GM19328 (cell line): ENCODE results near the gene MBLAC1.
A peak's percentile ranks its signal among the peaks of the same experiment; 100 is the strongest.

Source experiments
- ATAC-seq: cut with Tn5 transposase; IDR thresholded peaks from one replicate; pipeline ENCODE4 v1.9.1; 2021; ENCODE audit warnings: mild to moderate bottlenecking, moderate library complexity; ENCODE audit not compliant: unreplicated experiment

MBLAC1 gene

DNA sequence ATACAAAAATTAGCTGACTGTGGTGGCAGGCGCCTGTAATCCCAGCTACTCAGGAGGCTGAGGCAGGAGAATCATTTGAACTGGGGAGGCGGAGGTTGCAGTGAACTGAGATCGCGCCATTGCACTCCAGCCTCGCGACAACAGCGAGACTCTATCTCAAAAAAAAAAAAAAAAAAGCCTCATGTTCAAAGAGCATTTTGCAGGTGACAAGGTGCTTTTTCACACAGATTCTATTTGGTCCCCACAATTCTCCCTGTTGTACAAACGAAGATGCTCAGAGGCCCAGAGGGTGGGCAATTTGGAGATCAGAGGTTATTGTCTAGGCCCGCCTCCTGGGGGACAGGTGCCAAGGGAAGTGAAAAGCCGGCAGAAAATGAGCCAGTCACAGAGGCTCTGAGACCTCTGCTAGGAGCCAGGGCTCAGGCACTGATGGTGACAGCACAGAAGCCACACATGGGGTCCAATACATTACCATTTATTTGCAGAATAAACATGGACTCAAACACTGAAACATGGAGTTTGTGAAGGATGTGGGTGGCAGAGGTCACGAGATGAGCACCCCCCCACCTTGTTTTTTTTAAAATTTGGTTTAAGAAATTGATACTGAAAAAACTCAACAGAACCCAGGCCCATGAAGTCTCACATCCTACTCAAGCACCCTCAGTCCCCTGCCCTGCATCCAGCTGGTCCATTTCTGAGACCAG is 42.5 kb downstream of the MBLAC1 start:
- no peak for ATAC-seq

DNA sequence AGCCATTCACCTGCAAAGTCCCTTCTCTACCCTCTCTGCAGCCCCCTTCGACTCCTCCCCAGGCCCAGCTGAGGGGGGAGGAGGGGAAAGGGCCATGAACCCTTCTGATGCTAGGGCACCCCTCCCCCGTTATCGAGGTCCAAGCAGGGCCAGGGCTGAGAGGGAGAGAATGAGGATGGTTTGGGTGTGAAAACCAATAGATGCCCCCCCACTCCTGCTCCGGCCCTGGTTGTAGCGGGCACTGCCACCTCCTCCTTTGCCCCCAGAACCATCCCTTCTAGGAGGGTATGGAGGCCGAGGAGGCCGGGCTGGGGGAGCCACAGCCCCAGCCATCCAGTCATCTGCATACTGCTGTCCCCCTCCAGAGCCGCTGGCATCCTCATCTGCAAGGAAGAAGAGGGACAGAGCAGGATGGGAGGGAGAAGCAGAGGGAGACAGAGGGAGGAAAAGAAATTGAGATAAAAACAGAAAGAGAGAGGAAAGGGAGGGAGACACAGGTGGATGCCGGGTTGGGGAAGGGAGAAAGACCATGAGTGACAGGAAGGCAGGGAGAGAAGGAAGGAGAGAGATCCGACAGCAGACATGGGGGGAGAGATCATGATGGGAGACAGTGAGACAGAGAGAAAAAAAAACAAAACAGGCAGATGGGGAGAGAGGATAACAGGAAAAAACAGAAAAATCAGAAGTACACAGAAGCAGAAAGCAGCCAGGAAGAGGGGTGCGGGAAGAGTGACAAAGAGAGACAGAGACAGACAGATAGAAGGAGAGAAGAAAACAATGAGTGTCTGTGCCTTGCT is 43.5 kb downstream of the MBLAC1 start:
- ATAC-seq: no peak

DNA sequence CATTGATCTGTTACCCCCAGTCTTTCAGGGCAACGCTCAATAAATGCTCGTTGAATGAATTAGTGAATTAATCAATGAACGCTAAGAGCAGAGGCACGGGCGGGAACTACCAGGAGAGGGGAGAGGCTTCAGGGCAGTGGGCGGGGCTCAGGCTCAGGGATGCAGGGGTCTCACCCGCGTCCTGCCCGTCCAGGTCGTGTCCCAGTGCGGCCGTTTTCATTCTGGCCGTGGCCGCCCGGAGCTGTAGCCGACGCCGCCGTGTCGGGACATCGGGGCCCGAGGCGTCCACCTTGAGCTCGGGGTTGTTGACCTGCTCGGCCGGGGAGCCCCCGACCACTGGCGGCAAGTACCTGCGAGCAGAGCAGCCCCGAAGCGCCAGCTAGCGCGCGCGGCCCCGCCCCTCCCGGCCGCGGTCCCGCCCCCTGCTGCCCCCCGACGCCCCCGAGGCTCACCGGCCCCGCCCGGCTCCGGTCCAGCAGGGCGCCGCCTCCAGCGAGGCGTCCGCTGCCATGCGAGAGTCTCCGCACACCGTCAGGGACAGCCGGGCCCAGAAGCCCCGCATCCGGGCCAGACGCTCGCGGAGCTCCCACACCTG is 44.4 kb downstream of the MBLAC1 start:
- ATAC-seq: no peak

DNA sequence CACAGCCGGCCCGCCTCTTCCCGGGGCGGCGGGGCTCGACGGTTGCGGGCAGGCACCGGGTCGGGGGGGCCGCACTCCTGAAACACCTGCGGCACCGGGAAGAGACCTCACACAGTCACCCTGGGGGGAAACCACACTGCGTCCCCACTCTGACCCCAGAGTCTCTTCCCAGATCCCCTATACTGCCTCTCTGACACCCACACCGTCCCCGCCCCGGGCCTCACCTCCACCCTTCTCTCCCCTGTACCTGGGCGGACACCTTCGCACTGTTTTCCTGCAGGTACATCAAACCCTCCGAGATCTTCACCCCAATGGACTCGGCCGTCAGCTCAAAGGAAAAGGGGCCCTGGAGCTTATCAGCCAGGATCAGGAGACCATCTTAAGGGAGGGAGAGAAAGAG is 45.1 kb downstream of the MBLAC1 start:
- ATAC-seq: no peak

DNA sequence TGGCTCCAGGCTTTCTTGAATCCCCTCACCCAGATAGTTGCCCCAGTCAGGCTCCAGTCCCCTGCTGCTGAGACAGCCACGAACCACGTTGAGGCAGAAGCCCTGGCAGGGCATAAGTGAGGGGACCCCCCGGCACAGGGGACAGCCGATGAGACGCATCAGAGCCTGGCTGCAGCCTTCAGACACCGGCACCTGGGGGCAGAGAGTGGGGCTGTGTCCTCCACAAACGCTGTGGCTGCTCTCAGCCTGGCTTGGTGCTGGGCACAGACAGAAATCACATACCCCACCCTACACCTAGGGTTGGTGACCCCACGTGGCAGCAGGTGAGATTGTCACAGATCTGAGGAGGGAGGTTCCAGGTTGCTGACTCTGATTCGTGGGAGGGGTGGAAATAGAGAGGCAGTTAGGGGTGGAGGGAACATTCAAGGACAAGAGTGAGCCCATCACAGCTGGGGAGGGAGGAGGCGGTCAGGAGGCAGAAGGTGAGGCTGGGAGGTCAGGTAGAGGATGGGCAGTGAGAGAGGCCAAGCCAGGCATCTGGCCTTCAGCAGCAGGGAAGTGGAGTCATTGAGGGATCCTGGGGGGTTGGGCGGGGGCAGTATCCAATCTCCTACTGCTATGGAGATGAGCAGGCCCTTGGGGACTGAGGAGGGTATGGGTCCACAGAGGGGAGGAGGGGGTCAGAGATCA is 47.2 kb downstream of the MBLAC1 start:
- no peak for ATAC-seq

DNA sequence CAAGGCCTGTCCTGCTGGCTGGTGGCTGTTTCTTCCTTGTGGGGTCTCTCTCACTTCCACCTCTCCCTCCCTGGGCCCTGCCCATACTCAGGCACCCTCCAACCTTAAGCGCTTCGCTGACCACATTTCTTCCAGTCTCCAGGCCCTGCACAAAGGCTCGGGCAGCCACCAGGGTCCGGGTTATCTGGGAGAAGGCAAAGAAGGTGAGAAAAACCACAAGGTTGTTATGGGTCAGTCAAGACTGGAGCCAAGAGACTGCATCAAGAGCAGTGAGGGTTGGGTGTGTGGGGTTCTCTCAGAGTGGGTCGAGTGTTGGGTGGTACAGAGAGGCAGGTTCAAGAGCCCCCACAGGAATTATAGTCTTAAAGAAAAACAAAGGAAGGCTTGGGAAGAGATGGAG is 47.8 kb downstream of the MBLAC1 start:
- ATAC-seq: no peak

DNA sequence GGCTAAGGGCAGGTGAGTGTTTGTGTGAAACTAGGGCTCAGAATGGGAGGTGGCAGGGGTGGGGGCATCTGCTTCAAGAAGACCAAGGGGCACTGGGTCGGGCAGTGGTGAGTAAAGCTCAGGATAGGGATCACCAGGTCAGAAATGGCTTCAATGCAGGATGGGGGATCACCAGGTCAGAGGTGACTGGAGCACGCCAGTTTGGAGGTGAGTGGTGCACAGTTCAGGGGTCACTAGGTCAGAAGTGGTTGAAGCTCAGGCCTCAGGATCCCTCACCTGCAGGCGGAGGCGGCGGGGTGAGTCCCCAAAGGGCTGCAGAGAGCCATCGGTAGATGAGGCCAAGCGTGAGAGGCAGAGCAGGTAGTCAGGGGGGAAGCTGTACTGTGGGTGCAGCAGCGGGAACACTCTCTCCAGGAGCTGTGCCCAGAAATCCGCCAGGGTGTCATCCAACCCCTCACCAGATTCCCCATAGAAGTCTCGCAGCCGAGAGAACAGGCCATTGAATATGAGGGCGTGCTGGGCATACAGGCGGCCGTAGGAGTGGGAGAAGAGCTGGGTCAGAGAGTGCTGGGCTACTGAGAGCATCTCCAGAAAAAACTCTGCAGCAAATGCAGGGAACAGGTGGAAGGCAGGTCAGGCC is 48.6 kb downstream of the MBLAC1 start:
- no peak for ATAC-seq

DNA sequence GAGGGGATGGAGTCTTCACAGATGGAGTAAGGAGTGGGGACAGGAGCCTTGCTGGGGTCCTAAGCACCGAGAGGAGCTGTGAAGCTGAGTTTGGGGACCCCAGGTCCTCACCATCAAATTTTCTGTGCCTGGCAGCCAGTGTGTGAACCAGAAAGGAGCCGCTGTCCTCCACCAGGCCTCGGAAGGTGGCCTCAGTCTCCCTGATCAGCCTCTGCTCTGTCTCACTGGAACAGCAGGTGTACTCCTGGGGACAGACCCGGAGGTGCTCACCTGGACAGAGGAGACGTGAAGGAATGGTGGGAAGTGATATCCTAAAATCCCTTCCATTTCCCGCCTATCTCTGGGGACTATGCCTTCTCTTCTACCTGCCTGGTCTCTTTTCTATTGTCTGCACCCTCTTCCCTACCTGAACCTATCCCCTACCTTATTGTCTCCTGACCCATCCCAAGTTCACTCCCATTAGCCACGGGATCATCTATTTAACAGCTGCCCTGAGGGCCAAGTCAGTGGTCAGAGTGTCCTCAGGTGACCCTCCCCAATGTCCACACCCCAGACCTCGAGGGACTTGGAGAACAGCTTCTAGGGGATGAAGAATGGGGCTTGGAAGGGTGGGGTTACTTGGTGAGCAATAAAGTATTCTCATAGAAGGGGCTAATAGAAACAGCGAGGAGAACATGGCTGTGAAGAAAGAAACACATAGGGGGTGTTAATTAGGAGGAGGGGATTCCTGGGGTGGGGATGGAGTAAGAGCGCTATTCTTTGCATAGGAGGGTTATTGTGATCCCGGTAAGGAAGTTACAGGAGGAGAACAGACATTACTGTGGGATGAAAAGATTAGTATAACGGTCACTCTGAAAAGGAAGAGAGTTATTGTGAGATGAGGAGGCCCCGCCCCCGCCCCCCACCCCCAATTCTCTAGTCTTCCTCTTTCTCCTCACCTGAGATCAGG is 49.6 kb downstream of the MBLAC1 start:
- ATAC-seq: no peak

DNA sequence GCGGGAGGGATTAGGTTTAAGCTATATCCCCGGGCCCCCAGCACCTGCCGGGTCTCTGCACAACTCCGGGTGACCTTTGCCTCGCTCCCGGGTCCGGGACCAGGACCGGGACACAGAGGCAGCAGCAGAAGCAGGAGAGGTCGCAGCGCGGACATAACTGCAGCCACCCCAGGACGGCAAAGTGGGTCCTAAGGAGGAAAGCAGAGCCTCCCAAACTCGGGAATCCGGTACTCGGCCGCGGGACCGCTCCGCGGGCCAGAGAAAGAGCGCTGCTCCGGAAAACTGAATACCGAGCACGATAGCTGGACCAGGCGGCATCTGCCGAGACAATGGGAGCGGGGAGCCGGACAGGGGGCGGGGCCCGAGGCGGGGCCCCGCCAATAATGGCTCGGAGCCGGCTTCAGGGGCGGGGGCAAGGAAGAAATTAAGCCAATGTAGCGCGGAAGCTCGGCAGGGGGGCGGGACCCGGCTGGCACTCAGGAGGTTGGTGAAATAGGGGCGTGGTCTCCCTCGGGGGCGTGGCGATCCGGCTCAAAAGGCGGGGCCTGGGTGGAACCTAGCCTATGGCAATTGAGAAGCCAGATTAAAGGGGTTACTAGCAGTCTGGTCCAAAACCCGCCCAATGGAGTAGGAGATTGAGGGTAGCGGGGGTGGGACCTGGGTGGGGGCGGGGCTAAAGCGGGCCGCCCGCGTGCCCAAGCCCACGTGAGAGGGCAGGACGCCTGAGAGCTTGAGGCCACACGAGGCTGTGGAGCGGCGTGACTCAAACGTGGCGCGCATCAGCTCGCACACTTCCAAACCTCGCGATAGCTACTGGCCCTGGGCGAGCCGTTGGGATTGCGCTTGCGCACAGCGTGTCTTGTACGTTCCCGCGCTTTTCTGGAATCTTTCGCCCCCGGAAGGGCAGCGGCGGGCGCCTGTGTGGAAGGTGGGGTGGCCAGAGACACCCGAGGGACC is 50.6 kb downstream of the MBLAC1 start, which contains the start of the genes GPC2 and STAG3:
GPC2 (minus strand) TSS at position 337 of the 957 bp plus-strand sequence; CDS start at position 155, 182 bp downstream.
STAG3 (plus strand) TSS at position 874 of the 957 bp plus-strand sequence. CDS start 2,639 bp downstream, outside the sequence.
- peak; percentile 90 for ATAC-seq
